ENCODE results near the gene RETREG1. TPM values are rescaled to one million over a fixed set of nuclear protein-coding genes. Genes with fewer than 3 reads are reported as not detected.

The RETREG1 gene
- total and polyA plus RNA-seq, 2 of the 13 experiments (the other 11 are each of a cell fraction or from before 2014, with no cell fraction given), result 0.07 TPM; not detected in 1

- TF ChIP-seq ZBED4 (CRISPR knock-in tag; IDR thresholded peaks at IDR 0.05; ENCODE audit: borderline replicate concordance), result no peak
- no peak for TF ChIP-seq RNF2 (conservative IDR thresholded peaks at IDR 0.05; ENCODE audit: low read depth)
- no peak for TF ChIP-seq ZFP62 (CRISPR knock-in tag; IDR thresholded peaks at IDR 0.05)
- TF ChIP-seq ZNF441 (CRISPR knock-in tag; IDR thresholded peaks at IDR 0.05; ENCODE audit: borderline replicate concordance), result no peak
- no peak for TF ChIP-seq XBP1 (CRISPR knock-in tag; IDR thresholded peaks at IDR 0.05)
- TF ChIP-seq POLR2AphosphoS5 (IDR thresholded peaks at IDR 0.05; ENCODE audit: low read depth, low read length), result no peak
- no peak for TF ChIP-seq ZNF746 (CRISPR knock-in tag; IDR thresholded peaks at IDR 0.05)
- TF ChIP-seq ZNF44 (CRISPR knock-in tag; IDR thresholded peaks at IDR 0.05), result no peak
- no peak for TF ChIP-seq GZF1 (CRISPR knock-in tag; IDR thresholded peaks at IDR 0.05)
- no peak for TF ChIP-seq SCMH1 (CRISPR knock-in tag; IDR thresholded peaks at IDR 0.05; ENCODE audit: borderline replicate concordance)
These were observed 133.9 kb downstream of the RETREG1 start (continued) for GRCh38 chr5:16482891-16483290.

GRCh38 chr5:16480821-16481538 lies 135.8 kb downstream of the RETREG1 start:
- no peak overlapping the region for H2AFZ ChIP-seq (ENCODE audit: low read length)
- H3K79me2 ChIP-seq (ENCODE audit: insufficient read depth, low read length), result no peaks in the 10 kb centered on the region
- no peaks in the 10 kb centered on the region; a peak in 1 of 5 replicates for H3K27me3 ChIP-seq (ENCODE audit: control insufficient read depth in 1 of 2, insufficient read depth in 2 of 2, low read length in 2 of 2)
- no peaks in the 10 kb centered on the region for H4K20me1 ChIP-seq (ENCODE audit: insufficient read depth, low read length)
- ChIA-PET POLR2A (no interaction called here), CTCF (ENCODE audit: low intra/inter-chr PET ratio, low total read pairs) (no interaction called here)
- no peak overlapping the region for H3K4me2 ChIP-seq (ENCODE audit: low read depth, low read length)
- DNase-seq (ENCODE audit: low spot score), result no peak
- no peak overlapping the region for H3K9ac ChIP-seq (ENCODE audit: insufficient read depth, low read depth, low read length)
- in situ Hi-C loops (cut with HindIII; ENCODE audit: extremely low pct_ligation_motif_present, low pct_unique_long_range_greater_than_20kb), result loop anchor here (10.0 kb wide), 1 partner anchor 184 kb away; no protein-coding TSS in a partner anchor
- intact Hi-C loops (cut with micrococcal nuclease; ENCODE audit: unreplicated experiment), result no loop called here
- 19% methylated on average over 6 of the region's 6 CpGs for WGBS (ENCODE audit: low lambda C conversion rate)
- H3K4me3 ChIP-seq (replicated peaks in 1 of 3; ENCODE audit: insufficient read depth in 1 of 3, low read depth in 2 of 3, low read length in 3 of 3), result no peak overlapping the region
- BruUV-seq (replicated peaks), result no TSS peak
- H3K36me3 ChIP-seq (replicated peaks in 1 of 2; ENCODE audit: control insufficient read depth in 1 of 2, insufficient read depth in 2 of 2, low read length in 2 of 2), result no peaks in the 10 kb centered on the region
- H3K27ac ChIP-seq (ENCODE audit: extremely low read length, insufficient read depth, low read length), result no peak overlapping the region
- FAIRE-seq, result no peak
- no peak for ATAC-seq
- H3K9me3 ChIP-seq (ENCODE audit: low read length), result no peaks in the 10 kb centered on the region
- no peaks in the 10 kb centered on the region for H3K4me1 ChIP-seq (ENCODE audit: insufficient read depth, low read length)
- no peak for TF ChIP-seq ZNF232 (CRISPR knock-in tag; IDR thresholded peaks at IDR 0.05; ENCODE audit: borderline replicate concordance)
- TF ChIP-seq ZNF562 (CRISPR knock-in tag; IDR thresholded peaks at IDR 0.05; ENCODE audit: borderline replicate concordance), result no peak
- no peak for TF ChIP-seq NR0B2 (CRISPR knock-in tag; IDR thresholded peaks at IDR 0.05)
- no peak for TF ChIP-seq ZBTB20 (CRISPR knock-in tag; IDR thresholded peaks at IDR 0.05; ENCODE audit: borderline replicate concordance, low read depth)
- no peak for TF ChIP-seq FOXJ3 (CRISPR knock-in tag; IDR thresholded peaks at IDR 0.05; ENCODE audit: borderline replicate concordance)
- no peak for TF ChIP-seq BCLAF1 (IDR thresholded peaks at IDR 0.05)
- TF ChIP-seq ZNF256 (CRISPR knock-in tag; conservative IDR thresholded peaks at IDR 0.05), result no peak

Data from HepG2 (cell line).